ENCODE data around the gene SGCA.

The SGCA gene

DNA sequence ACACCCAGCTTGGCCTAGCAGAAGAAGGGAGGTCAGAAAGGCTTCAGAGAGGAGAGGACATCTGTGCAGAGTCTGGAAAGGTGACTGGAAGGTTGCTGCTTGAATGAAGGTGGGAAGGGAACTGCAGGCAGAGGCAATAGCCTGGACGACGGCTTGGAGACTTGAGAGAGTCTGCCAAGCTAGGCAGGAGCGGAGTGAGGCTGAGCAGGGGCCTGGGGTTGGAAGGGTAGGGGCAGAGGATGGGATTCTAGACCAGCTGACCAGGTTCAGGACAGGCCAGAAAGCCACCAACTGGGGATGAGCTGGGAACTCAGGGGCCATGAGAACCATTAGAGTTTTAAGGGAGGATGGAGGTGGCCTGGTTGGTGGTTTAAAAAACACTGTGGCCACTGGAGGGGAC is 339 bp upstream of the SGCA start:
- Histone ChIP-seq H3K27ac (ENCODE audit: low read depth, low read length) (no peak overlapping the region), H3K9me2 (replicated peaks; ENCODE audit: control insufficient read depth, low read length) (no peaks in the 10 kb centered on the region), H3K4me1 (ENCODE audit: control insufficient read depth, low read length) (peaks cover 29% of the 10 kb centered on the region), H3K79me2 (ENCODE audit: control insufficient read depth, low read length) (no peaks in the 10 kb centered on the region), H3K27me3 (ENCODE audit: control insufficient read depth, low read length) (peaks cover 32% of the 10 kb centered on the region), H3K4me3 (ENCODE audit: low read length) (no peak overlapping the region), H3F3A (ENCODE audit: control insufficient read depth, insufficient read depth) (no peaks in the 10 kb centered on the region), H4K20me1 (ENCODE audit: control insufficient read depth, insufficient read depth, low read depth, low read length) (no peaks in the 10 kb centered on the region), H3K9me3 (ENCODE audit: control insufficient read depth, insufficient read depth, low read length) (no peaks in the 10 kb centered on the region), H3K4me2 (ENCODE audit: low read length) (no peak overlapping the region), H3K36me3 (ENCODE audit: control insufficient read depth, low read length) (no peaks in the 10 kb centered on the region)
- no peak for TF ChIP-seq EZH2phosphoT487 (IDR thresholded peaks at IDR 0.05; ENCODE audit: borderline replicate concordance, low read length)
- TF ChIP-seq, protein P1, sequence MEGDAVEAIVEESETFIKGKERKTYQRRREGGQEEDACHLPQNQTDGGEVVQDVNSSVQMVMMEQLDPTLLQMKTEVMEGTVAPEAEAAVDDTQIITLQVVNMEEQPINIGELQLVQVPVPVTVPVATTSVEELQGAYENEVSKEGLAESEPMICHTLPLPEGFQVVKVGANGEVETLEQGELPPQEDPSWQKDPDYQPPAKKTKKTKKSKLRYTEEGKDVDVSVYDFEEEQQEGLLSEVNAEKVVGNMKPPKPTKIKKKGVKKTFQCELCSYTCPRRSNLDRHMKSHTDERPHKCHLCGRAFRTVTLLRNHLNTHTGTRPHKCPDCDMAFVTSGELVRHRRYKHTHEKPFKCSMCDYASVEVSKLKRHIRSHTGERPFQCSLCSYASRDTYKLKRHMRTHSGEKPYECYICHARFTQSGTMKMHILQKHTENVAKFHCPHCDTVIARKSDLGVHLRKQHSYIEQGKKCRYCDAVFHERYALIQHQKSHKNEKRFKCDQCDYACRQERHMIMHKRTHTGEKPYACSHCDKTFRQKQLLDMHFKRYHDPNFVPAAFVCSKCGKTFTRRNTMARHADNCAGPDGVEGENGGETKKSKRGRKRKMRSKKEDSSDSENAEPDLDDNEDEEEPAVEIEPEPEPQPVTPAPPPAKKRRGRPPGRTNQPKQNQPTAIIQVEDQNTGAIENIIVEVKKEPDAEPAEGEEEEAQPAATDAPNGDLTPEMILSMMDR (IDR thresholded peaks at IDR 0.05; ENCODE audit: low read depth, low read length, poor library complexity, severe bottlenecking) = no peak

DNA sequence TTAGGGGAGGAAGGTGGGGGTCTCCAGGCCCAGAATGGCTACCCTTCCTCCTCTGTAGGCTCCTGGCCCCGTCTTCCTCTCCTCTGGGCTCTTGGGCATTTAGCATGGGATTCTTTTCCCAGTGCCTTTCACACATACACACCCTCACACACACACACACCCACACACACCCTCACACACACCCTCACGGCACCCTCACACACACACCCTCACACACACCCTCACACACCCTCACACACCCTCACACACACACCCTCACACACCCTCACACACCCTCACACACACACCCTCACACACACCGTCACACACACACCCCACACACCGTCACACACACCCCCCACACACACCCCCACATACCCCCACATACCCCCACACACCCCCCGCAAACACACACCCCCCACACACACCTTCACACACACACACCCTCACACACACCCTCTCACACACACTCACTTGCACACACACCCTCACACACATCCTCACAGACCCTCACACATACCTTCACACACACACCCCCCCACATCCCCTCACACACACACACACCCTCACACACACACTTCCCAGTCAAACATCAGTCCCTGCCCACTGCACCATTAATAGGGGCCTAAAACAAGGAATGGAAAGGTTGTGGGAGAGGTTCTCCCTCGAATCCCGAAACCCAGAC is 845 bp downstream of the SGCA start:
- no peak overlapping the region for H3K27ac ChIP-seq (ENCODE audit: low read depth, low read length)

DNA sequence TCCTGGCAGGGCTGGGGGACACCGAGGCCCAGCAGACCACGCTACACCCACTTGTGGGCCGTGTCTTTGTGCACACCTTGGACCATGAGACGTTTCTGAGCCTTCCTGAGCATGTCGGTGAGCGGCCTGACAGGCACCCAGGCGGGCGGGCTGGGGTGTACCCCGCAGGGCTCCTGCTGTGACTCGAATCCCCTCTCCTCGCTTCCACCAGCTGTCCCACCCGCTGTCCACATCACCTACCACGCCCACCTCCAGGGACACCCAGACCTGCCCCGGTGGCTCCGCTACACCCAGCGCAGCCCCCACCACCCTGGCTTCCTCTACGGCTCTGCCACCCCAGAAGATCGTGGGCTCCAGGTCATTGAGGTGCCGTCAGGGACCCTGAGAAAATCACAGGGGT is 1.6 kb downstream of the SGCA start:
- Histone ChIP-seq H3K36me3 (ENCODE audit: control insufficient read depth, low read length) (no peaks in the 10 kb centered on the region), H3K4me2 (ENCODE audit: low read length) (no peak overlapping the region), H3F3A (ENCODE audit: control insufficient read depth, insufficient read depth) (no peaks in the 10 kb centered on the region), H3K27ac (ENCODE audit: low read depth, low read length) (no peak overlapping the region), H3K4me1 (ENCODE audit: control insufficient read depth, low read length) (peaks cover 14% of the 10 kb centered on the region), H3K9me3 (ENCODE audit: control insufficient read depth, insufficient read depth, low read length) (no peaks in the 10 kb centered on the region), H3K79me2 (ENCODE audit: control insufficient read depth, low read length) (no peaks in the 10 kb centered on the region), H4K20me1 (ENCODE audit: control insufficient read depth, insufficient read depth, low read depth, low read length) (no peaks in the 10 kb centered on the region), H3K27me3 (ENCODE audit: control insufficient read depth, low read length) (peaks cover 32% of the 10 kb centered on the region), H3K4me3 (ENCODE audit: low read length) (no peak overlapping the region), H3K9me2 (replicated peaks; ENCODE audit: control insufficient read depth, low read length) (no peaks in the 10 kb centered on the region)
- TF ChIP-seq EZH2phosphoT487 (IDR thresholded peaks at IDR 0.05; ENCODE audit: borderline replicate concordance, low read length) = no peak
- TF ChIP-seq, protein P1 (IDR thresholded peaks at IDR 0.05; ENCODE audit: low read depth, low read length, poor library complexity, severe bottlenecking) = no peak

More for the DNA sequence above, 845 bp downstream of the SGCA start:
- TF ChIP-seq, protein P1 (IDR thresholded peaks at IDR 0.05; ENCODE audit: low read depth, low read length, poor library complexity, severe bottlenecking) = no peak
- TF ChIP-seq EZH2phosphoT487 (IDR thresholded peaks at IDR 0.05; ENCODE audit: borderline replicate concordance, low read length) = no peak
- H3K27me3 ChIP-seq (ENCODE audit: control insufficient read depth, low read length) = peaks cover 32% of the 10 kb centered on the region
- H3K36me3 ChIP-seq (ENCODE audit: control insufficient read depth, low read length) = no peaks in the 10 kb centered on the region
- H3F3A ChIP-seq (ENCODE audit: control insufficient read depth, insufficient read depth) = no peaks in the 10 kb centered on the region
- H3K4me3 ChIP-seq (ENCODE audit: low read length) = no peak overlapping the region
- no peaks in the 10 kb centered on the region for H4K20me1 ChIP-seq (ENCODE audit: control insufficient read depth, insufficient read depth, low read depth, low read length)
- H3K9me3 ChIP-seq (ENCODE audit: control insufficient read depth, insufficient read depth, low read length) = no peaks in the 10 kb centered on the region
- no peak overlapping the region for H3K4me2 ChIP-seq (ENCODE audit: low read length)
- H3K4me1 ChIP-seq (ENCODE audit: control insufficient read depth, low read length) = peaks cover 19% of the 10 kb centered on the region
- no peaks in the 10 kb centered on the region for H3K9me2 ChIP-seq (replicated peaks; ENCODE audit: control insufficient read depth, low read length)
- no peaks in the 10 kb centered on the region for H3K79me2 ChIP-seq (ENCODE audit: control insufficient read depth, low read length)
